Pulmonary artery endothelial cell (primary cell): Measurements from ENCODE around the gene DLG5. TPM values are rescaled to one million over a fixed set of nuclear protein-coding genes. Genes with fewer than 3 reads are reported as not detected.
"Not testable (repeated sequence)": the region's sequence is repeated elsewhere in the genome, so short reads cannot be mapped to it uniquely, and the experiment has no call there.

Experiments
- DNase-seq: peaks from one replicate; pipeline ENCODE4 v3.0.0-alpha.2; 2011; ENCODE audit warnings: low read depth, low spot score
- total RNA-seq: library from RNA; depleted of rRNA; stranded (reverse); fragments of >200 nt; gene quantifications from 2 replicates; pipeline ENCODE4 v1.2.3, GENCODE V29; 2014

The DLG5 gene
- total RNA-seq, 1 donor from 2014 or later = 9.6 TPM

DNA sequence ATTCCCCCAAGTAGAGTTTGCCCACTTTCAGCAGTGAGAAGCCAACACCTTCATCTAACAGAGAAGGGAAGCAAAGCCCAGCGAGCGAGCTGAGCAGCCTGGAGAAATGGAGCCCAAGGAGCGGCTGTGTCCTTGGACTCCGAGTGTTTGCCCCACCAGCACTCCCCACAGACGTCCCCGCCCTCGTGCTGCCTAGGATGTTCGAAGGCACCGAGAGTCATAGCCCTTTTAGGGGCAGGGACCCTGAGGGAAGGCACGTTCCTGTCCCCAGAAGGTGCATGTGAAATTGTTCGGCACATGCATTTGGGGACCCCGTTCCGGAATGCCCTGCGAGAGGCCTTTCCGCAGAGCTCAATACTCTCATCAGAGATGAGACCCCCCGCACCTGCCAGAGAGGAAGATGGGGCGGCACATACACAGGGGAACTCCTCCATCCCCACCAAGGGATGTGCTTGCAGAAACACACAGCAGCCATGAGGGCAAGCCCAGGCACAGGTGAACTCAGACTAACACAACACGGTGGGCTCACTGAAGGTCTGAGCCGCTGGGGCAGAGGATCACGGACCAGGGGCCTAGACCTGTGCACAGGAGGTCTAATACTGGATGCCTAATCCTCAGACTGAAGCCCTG lies 131.0 kb downstream of the DLG5 start:
- DNase-seq = no peak

DNA sequence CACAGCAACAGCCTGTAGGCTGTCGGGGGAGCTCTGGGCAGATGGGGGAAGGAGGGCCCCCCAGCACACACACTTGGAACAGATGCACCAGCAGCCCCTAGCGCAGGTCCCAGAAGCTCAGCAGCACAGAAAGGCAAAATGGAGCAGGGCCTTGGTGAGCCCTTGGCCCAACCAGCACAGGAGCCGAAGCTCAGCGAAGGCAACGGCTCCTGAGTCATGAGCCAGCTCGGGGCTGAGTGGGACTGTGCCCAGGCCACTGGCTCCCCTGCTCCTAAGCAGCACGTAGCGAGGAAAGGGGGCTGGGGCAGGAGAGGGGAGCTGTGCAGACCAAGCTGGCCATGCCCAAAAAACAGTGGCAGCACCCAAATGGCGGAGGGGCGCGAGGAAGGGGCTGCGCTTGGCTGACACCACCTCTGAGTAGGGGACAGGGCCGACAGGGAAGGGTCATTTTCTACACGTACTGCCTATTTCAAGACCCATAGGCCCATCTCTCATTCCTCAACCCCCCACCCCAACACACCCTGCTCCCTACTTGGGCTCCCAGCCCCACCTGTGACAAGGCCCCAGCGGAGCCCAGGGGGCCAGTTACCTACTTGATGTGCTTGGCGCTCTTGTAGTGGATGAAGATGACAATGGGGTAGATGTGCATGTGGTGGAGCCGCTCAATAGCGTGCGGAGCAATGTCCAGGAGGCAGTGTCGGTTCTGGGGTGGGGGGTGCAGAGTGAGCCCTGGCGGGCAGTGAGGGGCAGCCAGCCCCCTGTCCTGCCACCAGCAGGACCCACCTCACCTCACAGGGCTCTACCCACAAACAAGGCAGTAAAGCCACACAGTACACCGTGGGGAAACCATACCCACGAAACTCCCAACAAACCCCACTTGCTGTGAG lies 132.1 kb downstream of the DLG5 start:
- no peak for DNase-seq

DNA sequence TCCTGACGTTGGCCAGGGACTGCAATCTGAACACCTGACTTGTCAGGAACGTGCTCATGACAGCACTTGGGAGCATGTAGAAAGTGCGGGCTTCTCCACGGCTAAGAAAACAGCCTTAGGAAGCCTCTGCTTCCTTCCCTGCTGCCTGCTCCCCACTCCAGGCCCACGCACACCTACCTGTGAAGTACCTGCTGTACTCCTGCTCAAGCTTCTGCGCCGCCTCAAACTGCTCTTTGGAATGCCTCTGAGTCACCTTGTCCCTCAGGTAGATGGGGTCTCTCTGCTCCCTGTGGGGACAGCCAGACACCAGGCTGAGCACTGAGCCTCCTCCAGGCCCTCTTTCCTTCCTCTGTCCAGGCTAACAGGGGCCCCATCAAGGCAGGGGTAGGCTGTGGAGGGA lies 132.7 kb downstream of the DLG5 start:
- no peak for DNase-seq

DNA sequence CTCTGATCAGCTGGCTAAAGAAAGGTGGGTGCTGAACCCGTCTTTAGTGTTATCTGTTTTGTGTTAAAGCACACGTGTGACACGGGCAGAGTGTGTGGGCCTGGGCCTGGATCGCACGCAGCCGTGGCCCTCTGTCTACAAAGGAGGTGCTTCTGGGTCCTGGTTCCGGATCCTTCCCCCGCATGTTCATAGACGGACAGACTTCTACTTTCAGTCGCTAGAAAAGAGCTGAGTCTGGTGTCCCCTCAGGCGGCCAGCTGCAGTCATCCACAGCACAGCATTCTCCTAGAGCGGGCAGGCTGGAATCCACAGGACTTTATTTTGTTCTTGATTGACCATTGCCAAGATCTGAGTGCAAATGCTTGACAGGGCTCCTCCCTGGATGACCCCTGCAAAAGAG lies 134.4 kb downstream of the DLG5 start:
- DNase-seq = no peak

DNA sequence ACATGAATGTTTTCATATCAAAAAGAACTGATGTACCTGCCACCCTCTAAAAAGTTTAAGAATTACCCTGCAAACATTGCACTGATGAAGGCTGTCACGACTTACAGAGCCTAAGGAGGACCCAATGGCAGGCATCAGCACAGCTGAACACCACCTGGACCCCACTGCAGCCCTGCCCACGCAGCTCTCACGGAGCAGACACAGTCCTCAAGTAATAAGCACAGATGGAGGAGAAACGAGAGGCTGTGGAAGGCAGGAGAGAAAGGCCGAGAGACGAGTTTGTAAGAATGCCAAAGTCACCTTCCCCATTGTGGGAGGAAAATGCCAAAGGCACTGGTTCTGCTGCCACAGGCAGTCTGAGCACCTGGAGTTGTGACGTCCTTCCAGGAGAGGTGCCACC lies 135.0 kb downstream of the DLG5 start:
- DNase-seq = no peak

DNA sequence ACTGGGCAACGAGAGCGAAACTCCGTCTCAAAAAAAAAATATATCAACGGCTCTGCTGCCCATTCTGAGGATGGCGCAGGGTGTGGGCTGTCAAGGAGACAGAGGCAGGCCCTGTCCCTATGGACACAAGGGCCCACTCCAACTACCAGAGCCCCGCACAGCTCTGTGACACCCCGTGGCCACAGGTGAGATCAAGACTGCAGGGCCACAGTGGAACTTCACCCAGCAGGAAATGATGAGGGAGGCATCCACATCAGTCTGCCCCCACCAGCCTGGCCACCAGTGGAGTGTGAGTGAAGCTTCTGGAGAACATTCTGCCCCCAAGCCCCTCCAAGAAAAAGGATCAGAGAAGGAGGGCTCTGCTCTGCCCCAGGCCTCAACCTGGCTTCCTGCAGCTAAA lies 136.7 kb downstream of the DLG5 start:
- DNase-seq = no peak

DNA sequence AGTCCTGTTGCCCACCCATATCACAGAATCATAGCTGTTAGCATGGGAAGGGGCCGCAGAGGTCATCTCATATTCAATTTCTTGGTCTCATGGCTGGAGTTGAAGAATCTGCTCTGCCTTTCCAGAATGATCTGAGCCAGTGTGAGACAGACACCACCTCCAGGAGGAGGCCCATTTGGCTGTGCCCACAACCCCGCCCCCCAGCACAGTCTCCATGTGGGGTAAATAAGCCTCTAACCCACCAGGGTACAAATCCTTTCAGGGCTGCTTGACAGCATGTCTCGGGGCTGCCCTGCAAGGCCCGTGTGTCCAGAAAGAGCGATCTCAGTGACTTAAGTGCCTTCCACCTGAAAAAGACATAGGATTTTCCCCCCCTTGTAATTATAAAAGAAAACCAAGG lies 137.5 kb downstream of the DLG5 start:
- no peak for DNase-seq

DNA sequence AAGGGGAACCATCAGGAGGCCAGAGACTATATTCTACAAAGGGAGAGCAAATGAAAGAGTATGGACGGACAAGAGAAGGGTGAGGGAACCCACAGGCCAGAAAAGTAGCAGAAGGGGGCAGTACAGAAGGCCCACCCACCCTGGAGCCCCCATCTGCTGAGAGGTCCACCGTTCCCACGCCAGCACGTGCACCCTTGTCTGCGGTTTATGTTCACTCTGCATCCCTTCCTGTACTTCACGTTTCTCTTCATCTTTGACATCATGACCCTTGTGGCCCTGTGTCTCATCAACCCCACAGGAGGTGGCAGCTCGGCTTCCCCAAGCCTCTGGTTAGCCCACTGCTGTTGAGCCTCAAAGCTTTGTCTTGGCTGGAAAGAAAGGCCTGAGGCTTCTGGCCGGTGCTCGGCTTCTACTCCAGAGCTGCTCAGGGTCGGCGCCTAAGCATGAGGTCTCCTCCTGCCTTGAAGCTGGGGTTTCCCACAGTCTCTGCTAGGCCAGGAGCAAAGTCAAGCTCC lies 138.0 kb downstream of the DLG5 start:
- no peak for DNase-seq

DNA sequence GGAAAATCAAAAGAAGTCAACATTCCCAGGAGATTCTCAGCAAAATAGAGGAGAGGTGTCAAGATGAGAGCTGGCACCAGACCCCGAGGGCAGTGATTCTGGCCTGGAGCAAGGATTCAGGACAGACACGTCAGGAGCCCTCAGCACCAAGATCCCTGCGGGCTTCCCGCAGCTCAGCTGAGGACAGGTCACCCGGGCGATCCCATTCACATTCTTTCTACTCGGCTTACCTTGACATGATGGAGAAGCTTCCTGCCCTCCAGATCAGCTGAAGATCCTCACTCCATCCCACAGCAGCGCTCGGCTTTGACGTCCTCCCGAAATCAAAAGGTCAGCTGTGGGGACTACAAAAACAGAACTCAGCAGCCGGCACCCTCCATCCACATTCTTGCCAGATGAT lies 139.1 kb downstream of the DLG5 start:
- no peak for DNase-seq

DNA sequence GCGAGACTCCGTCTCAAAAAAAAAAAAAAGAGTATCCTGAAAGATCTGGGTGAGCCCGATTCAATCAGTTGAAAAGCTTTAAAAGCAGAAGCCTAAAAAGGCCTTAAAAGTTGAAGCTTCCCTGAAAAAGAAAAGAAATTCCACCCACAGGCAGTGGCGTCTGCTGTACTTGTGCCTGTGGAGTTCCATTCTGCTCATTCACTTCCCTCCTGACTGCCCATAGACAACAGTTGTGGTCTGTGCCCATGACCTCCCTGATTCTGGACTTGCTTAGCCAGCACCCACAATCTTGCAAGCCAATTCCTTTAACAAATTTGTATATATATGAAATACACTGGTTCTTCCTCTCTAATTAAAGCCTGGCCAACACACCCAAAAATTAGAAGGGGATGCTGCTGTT lies 141.7 kb downstream of the DLG5 start:
- no peak for DNase-seq

DNA sequence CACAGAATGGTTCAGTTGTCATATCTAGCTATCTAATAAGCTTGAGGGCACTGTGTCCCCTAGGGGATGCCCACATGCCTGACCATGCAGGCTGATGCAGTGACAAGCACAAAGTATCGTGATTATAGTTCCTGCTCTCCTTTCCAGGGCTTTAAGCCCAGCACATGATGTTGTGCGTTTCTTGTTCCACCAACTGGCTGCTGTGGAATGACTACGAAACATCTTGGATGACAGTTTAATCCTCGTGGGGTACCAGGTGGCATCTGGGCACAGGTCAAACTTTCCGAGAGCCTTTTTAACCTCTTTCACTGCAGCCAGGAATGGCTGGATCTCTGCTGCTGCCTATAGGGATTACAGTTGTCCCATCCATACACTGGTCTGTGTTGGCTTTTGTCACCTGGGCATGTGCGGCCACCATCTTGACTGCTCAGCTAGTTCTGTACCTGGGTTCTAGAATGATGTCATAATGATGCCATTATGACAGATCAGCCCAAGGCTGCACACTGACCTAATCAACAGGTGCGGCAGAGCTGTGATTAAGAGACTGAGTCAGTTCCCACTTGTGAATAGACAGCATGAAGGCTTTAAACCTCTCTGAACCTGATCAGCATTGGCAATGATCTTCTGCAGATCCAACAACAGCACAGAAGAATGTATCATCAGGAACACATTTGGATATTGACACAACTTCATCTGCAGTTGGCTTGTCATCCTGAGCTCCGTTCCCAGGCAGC lies 144.1 kb downstream of the DLG5 start:
- no peak for DNase-seq

DNA sequence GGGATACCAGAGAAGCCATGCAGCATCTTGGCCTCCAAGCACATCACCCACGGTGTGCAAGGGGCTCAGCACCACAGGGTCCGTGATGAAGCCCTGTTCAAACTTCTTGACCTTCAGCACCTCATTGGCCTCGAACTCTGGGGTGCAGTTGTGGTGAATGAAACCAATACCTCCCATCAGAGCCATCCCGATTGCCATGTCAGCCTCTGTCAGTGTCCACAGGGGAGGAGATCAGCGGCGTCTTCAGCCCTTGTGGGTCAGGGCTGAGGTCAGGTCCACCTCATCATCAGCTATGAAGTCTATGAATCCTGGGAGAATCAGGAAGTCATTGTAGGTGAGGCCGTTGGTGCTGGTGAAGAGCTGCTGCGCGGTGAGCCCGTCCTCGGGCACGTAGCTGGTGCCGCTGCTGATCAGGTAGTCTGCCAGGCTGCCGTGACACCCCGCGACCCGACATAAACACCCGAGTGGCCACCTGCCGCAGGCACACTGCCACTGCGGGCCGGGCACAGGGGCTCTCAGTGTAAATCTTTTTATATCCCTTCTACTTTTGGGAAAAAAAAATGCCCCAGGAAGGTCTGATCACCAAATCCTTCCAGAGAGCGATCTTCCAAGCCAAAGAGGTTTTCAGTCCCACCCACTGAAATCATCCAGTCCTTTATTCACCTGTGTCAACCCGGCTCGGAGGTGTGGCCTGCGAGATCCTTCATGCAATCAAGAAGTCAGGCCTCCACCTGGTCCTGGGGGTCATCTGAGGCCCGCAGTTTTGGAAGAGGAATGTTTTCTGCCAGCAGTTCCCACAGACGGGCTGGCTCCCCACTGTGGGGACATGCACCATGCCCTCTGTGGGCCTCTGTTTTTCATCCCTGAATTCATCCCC lies 144.9 kb downstream of the DLG5 start:
- DNase-seq = no peak

DNA sequence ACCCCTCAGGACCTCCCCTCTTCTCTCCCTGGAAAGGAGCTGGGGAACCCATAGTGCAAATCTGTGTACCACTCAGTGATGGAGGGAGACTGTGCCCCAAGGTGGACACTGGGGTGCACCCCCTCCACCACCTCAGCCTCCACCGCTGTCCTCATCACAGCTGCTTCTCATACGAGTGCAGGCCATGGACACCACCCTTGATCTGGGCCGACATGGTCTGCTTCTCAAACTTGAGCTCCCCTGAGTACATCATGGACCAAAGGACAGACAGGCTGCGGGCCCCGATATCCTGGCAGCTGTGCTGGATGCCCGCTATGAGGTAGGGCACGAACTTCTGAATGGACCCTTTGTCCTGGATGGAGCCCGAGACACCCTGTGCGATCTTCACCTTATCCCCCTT lies 146.4 kb downstream of the DLG5 start:
- no peak for DNase-seq

DNA sequence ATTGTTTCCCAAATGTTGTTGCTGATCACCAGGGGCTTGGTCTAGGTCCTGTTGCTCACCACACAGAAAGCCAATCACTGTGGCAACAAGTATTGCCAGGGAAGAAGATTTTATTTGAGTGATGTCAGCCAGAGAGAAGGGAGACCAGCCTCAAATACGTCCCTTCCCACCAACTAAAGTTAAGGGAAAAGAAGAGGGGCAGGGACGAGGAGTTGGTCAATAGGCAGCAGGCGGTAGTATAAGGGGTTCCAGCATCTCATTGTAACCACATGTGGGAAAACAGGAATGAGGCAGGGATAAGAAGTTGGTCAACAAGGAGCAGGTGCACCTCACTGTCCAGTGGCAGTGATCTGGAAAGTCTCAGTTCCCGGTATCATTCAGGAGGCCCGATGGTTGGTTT lies 150.1 kb downstream of the DLG5 start:
- no peak for DNase-seq

DNA sequence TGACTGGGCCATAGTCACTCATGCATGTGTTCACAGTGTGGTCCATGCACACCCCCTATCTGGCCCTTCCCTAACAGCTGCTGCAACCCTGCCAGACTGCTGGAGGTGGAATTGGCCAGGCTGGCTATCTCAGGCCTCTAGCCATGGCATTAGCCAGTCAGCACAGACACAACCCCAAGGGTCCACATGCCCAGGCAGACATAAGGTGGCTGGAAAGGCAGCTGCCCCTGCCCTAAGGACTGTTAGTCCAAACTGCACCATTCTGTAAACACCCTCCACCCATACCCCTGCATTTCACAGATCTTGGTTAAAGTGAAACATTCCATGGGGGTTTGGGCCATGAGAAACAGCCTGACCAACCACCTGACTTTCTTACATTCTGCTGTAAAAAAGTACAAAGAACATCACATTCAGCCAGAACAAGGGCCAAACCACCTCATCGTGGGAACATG lies 151.6 kb downstream of the DLG5 start:
- no peak for DNase-seq

DNA sequence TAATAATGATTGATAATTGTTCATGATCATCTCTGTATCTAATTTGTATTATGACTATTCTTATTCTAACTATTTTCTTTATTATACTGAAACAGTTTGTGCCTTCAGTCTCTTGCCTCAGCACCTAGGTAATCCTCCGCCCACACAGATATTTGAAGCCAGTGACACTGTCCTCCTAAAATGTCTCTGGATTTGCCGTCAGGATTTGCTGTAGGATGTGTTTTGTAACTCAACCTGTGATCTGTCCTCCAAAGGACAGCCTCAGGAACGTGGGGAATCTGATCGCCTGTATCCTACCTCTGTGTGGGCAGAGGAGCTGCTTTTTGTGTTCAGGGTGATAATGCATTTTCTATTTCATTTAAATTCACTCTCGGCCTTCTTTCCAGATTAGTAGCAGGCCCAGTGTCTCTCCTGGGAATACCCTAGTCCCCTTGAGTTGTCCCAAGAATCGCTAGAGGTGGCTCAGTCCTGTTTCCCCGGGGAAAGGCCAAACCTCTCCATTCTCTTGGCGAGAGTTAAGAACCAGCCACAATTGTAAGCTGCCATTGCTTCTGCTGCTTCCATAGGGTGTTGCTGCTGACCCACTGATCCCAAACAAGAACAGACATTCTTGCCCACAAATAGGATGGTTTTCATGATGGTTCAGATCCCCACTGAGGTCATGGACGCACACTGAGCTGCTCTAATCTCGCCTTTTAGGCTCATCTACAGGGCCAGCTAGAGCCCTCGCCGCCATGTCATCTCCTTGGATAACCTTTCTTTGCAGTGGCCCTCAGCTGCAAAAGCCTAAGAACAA lies 152.7 kb downstream of the DLG5 start:
- DNase-seq = no peak

DNA sequence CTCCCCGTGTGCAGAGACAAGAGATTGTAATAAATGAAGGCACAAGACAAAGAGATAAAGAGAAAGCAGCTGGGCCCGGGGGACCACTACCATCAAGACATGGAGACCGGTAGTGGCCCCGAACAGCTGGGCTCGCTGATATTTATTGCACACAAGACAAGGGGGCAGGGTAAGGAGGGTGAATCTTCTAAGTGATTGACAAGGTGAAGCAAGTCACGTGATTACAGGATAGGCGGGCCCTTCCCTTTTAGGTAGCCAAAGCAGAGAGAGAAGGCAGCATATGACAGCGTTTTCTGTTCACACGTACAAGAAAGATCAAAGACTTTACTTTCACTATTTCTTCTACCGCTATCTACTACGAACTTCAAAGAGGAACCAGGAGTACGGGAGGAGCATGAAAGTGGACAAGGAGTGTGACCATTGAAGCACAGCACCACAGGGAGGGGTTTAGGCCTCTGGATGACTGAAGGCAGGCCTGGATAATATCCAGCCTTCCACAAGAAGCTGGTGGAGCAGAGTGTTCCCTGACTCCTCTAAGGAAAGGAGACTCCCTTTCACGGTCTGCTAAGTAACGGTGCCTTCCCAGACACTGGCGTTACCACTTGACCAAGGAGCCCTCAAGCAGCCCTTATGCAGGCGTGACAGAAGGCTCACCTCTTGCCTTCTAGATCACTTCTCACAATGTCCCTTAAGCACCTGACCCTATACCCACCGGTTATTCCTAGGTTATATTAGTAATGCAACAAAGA lies 153.5 kb downstream of the DLG5 start:
- DNase-seq = not testable (repeated sequence)

DNA sequence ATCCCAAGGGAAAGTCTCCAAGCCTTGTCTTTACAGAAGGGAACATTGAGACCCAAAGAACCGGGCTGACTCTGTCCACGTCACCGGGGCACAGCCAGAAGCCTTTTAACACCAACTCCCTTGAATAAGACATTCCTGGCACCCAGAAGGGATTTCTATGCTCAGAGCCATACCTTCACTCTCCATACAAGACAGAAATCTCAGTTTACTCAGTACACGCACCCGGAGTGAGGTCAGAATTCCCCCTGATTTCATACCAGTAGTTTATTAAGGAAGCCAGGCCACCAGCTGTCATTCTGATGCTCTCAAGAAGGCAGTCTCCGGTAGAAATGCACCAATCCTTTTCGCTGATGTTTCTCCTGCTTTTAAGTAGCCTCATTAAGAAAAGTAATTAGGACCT lies 154.7 kb downstream of the DLG5 start:
- no peak for DNase-seq

DNA sequence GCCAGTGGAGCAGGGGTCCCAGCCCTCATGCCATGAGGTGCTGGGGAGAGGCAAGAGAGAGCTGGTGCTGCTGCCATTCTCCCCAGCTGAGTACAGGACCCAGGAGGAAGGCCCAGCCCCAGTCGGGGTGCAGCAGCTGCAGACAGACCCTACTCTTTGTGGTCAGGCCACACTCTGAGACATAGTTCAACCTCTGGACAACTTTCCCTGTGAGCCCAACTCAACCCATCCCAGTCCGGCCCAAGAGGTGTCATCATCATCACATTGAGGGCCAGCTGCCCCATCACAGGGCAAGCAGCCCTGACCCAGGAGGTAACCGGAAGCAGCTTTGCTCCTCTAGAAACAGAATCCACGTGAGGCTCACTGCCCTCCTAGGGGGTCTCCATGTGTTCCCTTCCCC lies 155.1 kb downstream of the DLG5 start:
- DNase-seq = no peak

DNA sequence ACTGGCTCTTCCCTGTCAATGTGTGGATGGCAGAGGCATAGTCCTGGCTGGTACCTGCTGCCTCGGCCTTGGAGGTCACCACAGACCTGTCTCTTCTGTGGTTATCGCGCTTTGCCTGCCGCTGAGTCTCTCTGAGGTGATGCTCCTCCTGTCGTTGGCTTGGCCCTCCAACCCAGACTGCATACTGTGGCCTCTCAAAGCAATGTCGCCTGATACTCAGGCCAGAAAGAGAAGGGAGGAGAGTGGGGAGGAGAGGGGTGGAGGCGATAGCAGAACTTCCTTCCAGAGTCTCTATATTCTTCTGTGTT lies 155.7 kb downstream of the DLG5 start:
- no peak for DNase-seq
